Lower lobe of right lung (tissue), 2 donors: ENCODE results near the gene GPR156. TPM values are rescaled to one million over a fixed set of nuclear protein-coding genes. Genes with fewer than 3 reads are reported as not detected.
A peak's percentile ranks its signal among the peaks of the same experiment; 100 is the strongest.

Experiments
- ATAC-seq, 2 donors: fragments of 200-7000 bp; cut with Tn5 transposase; one replicate each; pipeline ENCODE4 v1.9.1; 2020 to 2022; ENCODE audit warnings: mild to moderate bottlenecking in 2 of 2, moderate library complexity in 2 of 2
- DNase-seq: peaks from one replicate; pipeline ENCODE4 v3.0.0-alpha.2; 2020
- H3K27ac ChIP-seq: fragments of 200-600 bp; one replicate; pipeline ENCODE4 v1.8.0; 2022
- H3K27me3 ChIP-seq: fragments of 200-600 bp; one replicate; pipeline ENCODE4 v1.8.0; 2022; ENCODE audit warnings: low read depth
- H3K36me3 ChIP-seq: fragments of 200-600 bp; one replicate; pipeline ENCODE4 v1.8.0; 2022; ENCODE audit warnings: mild to moderate bottlenecking
- H3K4me1 ChIP-seq: fragments of 200-600 bp; one replicate; pipeline ENCODE4 v1.8.0; 2022
- H3K4me3 ChIP-seq: fragments of 200-600 bp; one replicate; pipeline ENCODE4 v1.8.0; 2022; ENCODE audit warnings: mild to moderate bottlenecking
- H3K9me3 ChIP-seq: fragments of 200-600 bp; one replicate; pipeline ENCODE4 v1.8.0; 2022
- intact Hi-C: fragments of 100-400 bp; cut with DNase I; formaldehyde crosslinking; loops from one replicate; pipeline ENCODE4 v1.11.0; 2022
- total RNA-seq: library from RNA; stranded (reverse); fragmentation: NEBNext Ultra II Directional; extraction: Animal tissue kit (Norgen Biotek cat#: 25700); gene quantifications from one replicate; pipeline ENCODE4 v1.2.1, GENCODE V29; 2021
- TF ChIP-seq, protein P1 (sequence below): fragments of 200-600 bp; IDR thresholded peaks from one replicate; pipeline ENCODE4 v1.8.0; 2022; ENCODE audit warnings: antibody characterized with exemption, mild to moderate bottlenecking
- donor health status: DM: no; HTN: yes; CAD: no; lungs with severe emphysema.

The GPR156 gene
- total RNA-seq, 1 donor from 2014 or later: 0.32 TPM

DNA sequence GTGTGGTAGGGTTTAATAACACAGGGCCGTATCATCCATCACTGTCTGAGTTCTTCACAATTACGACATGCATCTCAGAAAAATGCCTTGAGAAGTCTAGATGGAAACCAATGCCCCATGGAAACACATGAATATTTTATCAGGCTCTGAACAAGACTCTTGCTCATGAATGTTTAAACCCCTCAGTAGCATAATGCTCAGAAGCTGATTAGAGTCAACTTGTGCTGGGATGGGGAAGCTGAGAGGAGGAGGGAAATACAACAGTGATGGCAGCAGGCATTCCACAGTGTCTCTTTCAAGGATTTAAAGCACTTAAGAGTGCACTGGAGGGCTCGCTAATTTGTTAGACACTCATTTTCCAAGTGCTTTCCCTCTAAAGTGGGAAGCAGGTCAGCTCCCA, 3.8 kb downstream of the GPR156 start:
- H3K27me3 ChIP-seq: peaks cover 7% of the 10 kb centered on the region
- no peaks in the 10 kb centered on the region for H3K36me3 ChIP-seq
- no peaks in the 10 kb centered on the region for H3K9me3 ChIP-seq
- no peak for ATAC-seq
- DNase-seq: no peak
- peaks cover 3% of the 10 kb centered on the region for H3K4me1 ChIP-seq
- TF ChIP-seq, protein P1, sequence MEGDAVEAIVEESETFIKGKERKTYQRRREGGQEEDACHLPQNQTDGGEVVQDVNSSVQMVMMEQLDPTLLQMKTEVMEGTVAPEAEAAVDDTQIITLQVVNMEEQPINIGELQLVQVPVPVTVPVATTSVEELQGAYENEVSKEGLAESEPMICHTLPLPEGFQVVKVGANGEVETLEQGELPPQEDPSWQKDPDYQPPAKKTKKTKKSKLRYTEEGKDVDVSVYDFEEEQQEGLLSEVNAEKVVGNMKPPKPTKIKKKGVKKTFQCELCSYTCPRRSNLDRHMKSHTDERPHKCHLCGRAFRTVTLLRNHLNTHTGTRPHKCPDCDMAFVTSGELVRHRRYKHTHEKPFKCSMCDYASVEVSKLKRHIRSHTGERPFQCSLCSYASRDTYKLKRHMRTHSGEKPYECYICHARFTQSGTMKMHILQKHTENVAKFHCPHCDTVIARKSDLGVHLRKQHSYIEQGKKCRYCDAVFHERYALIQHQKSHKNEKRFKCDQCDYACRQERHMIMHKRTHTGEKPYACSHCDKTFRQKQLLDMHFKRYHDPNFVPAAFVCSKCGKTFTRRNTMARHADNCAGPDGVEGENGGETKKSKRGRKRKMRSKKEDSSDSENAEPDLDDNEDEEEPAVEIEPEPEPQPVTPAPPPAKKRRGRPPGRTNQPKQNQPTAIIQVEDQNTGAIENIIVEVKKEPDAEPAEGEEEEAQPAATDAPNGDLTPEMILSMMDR: no peak
- no peak overlapping the region for H3K4me3 ChIP-seq
- intact Hi-C loops: no loop called here
- no peak overlapping the region for H3K27ac ChIP-seq

GRCh38 chr3:120280566-120280965, 4.5 kb downstream of the GPR156 start:
- TF ChIP-seq, protein P1: no peak
- Histone ChIP-seq H3K27me3 (peaks cover 4% of the 10 kb centered on the region), H3K4me1 (peaks cover 3% of the 10 kb centered on the region), H3K36me3 (no peaks in the 10 kb centered on the region), H3K27ac (no peak overlapping the region), H3K9me3 (no peaks in the 10 kb centered on the region), H3K4me3 (no peak overlapping the region)
- ATAC-seq (no peak), DNase-seq (no peak)
- intact Hi-C loops: no loop called here

DNA sequence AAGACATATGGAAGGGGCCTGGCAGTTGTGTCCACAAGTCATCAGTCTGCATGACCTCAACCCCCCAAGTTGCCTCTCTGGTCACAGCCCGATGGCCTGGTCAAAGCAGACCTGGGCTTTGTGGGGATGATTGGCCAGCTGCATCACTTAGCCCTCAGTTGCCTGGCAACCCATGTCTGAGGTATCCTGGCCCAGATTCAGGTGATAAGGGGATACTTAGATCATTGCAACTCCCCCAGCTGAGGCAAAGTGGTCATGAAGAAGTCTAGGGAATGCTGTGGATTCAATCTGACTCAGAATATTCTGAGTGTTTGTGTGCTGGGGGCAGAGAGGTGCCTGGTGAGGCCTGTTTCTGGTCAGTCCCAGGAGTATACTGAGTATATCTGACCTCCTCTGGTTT, 5.0 kb downstream of the GPR156 start:
- intact Hi-C loops: no loop called here
- Histone ChIP-seq H3K27me3 (no peaks in the 10 kb centered on the region), H3K9me3 (no peaks in the 10 kb centered on the region)

DNA sequence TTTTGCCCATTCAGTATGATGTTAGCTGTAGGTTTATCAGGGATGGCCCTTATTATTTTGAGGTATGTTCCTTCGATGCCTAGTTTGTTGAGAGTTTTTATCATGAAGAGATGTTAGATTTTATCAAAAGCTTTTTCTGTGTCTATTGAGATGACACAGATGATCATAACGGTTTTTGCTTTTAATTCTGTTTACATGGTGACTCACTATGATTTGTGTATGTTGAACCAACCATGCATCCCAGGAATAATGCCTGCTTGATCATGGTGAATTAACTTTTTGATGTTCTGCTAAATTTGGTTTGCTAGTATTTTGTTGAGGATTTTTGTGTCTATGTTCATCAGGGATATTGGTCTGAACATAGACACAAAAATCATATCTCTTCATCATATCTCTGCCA, 8.3 kb downstream of the GPR156 start:
- DNase-seq (no peak), ATAC-seq (no peak)
- Histone ChIP-seq H3K4me1 (no peaks in the 10 kb centered on the region), H3K27me3 (no peaks in the 10 kb centered on the region), H3K9me3 (no peaks in the 10 kb centered on the region), H3K4me3 (no peak overlapping the region), H3K27ac (no peak overlapping the region), H3K36me3 (no peaks in the 10 kb centered on the region)
- TF ChIP-seq, protein P1: no peak
- intact Hi-C loops: no loop called here

More for the DNA sequence above, 5.0 kb downstream of the GPR156 start:
- H3K4me1 ChIP-seq: no peaks in the 10 kb centered on the region
- H3K36me3 ChIP-seq: no peaks in the 10 kb centered on the region
- H3K4me3 ChIP-seq: no peak overlapping the region
- ATAC-seq (no peak), DNase-seq (no peak)
- TF ChIP-seq, protein P1: no peak
- H3K27ac ChIP-seq: no peak overlapping the region

DNA sequence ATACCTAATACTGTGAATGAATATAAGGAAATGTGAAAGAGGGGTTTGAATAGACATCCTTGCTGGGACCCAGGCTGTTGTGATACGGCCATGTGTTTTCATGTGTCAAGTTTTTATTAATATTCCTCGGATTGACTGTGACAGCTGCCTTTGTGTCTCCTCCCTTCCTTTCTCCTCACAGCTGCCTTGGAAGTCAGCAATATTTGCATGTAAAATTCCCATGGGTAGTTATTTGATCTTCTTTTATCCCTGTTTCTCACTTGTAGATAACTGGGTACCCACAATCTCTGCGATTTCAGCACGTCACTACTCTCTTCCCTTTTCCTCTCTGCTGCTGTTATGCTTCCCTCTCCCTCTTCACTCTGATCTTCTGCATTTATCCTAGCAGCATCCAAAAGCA, 9.4 kb downstream of the GPR156 start:
- TF ChIP-seq, protein P1: no peak
- Histone ChIP-seq H3K36me3 (no peaks in the 10 kb centered on the region), H3K9me3 (no peaks in the 10 kb centered on the region), H3K27me3 (no peaks in the 10 kb centered on the region), H3K4me1 (no peaks in the 10 kb centered on the region), H3K4me3 (no peak overlapping the region), H3K27ac (no peak overlapping the region)
- intact Hi-C loops: no loop called here
- DNase-seq (no peak), ATAC-seq (no peak)

DNA sequence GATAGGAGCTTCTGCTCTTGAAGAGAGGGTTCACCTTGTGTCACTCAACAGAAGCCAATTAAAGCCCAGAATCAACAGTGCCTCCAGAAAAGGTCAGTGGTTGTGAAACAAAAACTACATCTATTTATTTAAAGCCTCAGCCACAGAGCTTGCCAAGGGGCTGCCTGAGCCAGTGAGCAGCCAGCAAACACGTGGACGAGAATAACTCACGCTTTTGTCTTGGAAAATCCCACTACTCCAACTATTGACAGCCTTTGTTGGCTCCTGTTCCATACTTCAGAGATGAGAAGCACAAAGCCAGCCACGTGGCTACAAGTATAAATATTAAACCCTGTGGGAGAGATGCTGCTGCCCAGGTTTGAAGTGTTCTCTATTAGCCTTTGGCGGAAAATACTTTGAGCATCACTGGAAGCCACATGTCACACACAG, 10.3 kb downstream of the GPR156 start:
- no peaks in the 10 kb centered on the region for H3K27me3 ChIP-seq
- no peaks in the 10 kb centered on the region for H3K9me3 ChIP-seq
- H3K4me1 ChIP-seq: no peaks in the 10 kb centered on the region
- no peak overlapping the region for H3K4me3 ChIP-seq
- TF ChIP-seq, protein P1: no peak
- no peaks in the 10 kb centered on the region for H3K36me3 ChIP-seq
- H3K27ac ChIP-seq: no peak overlapping the region
- peak; percentile 64 to 79 for ATAC-seq
- DNase-seq: no peak
- intact Hi-C loops: no loop called here
